GM21390 (cell line): ENCODE data around the gene ZBED1.
"Not testable (repeated sequence)": the region's sequence is repeated elsewhere in the genome, so short reads cannot be mapped to it uniquely, and the experiment has no call there.

Experiments used
- ATAC-seq: cut with Tn5 transposase; IDR thresholded peaks from one replicate; pipeline ENCODE4 v1.9.1; 2021; ENCODE audit not compliant: unreplicated experiment

Gene ZBED1

DNA sequence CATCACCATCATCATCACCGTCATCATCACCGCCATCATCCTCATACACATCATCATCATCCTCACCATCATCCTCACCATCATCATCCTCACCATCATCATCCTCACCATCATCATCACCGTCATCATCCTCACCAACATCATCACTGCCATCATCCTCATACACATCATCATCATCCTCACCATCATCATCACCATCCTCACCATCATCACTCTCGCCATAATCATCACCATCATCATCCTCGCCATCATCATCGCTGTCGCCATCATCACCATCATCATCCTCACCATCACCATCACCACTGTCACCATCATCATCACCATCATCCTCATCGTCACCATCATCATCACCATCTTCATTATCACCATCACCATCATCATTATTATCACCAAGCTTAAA is 19.8 kb upstream of the ZBED1 start:
- ATAC-seq = no peak

DNA sequence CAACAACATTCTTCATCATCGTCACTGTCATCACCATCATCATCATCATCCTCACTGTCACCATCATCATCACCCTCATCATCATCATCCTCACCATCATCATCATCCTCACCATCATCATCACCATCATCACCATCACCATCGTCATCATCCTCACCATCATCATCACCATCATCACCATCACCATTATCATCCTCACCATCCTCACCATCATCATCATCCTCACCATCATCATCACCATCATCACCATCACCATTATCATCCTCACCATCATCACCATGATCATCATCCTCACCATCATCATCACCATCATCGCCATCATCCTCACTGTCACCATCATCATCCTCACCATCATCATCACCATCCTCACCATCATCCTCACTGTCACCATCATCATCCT is 18.9 kb upstream of the ZBED1 start:
- not testable (repeated sequence) for ATAC-seq

DNA sequence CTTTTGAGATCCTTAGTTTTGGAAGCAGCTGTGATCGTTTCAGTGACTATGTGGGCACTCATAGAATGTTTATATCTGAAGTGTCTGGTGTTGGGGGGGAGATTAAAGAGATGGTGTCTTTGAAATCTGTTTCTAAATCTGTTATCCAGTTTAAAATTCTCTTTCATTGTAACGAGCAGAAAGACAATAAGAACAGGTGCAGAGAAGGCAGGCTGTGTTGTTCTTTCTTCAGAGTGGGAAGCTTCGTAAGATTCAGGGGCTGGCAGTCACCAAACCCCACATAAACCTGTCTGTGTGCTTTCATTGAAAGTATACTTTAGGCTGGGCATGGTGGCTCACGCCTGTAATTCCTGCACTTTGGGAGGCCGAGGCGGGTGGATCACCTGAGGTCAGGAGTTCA is 16.3 kb upstream of the ZBED1 start:
- peak; percentile 7 for ATAC-seq

DNA sequence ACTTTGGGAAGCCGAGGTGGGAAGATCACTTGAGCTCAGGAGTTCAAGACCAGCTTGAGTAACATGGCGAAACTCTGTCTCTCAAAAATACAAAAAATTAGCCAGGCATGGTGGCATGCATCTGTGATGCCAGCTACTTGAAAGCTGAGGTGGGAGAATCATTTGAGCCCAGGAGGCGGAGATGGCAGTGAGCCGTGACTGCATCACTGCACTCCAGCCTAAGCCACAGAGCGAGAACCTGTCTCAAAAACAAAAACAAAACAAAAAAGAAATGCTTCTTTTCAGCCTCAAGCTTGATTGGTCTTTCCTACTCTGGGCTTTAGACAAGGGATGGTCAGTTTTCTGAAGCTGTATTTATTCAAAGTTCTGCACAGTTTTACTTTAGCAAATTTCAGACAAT is 15.8 kb upstream of the ZBED1 start:
- ATAC-seq = peak; percentile 65

DNA sequence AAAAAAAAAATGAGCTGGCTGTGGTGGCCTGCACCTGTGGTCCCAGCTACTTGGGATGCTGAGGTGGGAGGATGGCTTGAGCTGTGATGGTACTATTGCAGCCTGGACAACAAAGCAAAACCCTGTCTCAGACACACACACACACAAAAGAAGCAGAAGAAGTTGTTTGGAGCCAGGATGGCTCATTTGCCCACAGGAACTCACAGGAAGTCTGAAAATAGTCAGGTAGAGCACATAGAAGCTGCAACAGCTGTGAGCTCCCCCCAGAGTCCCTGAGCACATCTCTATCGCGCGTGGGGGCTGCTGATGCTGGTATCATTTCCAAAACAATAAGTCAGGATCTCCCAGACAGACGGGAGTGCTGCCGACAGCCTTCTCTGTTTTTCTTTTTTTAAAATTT is 13.4 kb upstream of the ZBED1 start:
- no peak for ATAC-seq

DNA sequence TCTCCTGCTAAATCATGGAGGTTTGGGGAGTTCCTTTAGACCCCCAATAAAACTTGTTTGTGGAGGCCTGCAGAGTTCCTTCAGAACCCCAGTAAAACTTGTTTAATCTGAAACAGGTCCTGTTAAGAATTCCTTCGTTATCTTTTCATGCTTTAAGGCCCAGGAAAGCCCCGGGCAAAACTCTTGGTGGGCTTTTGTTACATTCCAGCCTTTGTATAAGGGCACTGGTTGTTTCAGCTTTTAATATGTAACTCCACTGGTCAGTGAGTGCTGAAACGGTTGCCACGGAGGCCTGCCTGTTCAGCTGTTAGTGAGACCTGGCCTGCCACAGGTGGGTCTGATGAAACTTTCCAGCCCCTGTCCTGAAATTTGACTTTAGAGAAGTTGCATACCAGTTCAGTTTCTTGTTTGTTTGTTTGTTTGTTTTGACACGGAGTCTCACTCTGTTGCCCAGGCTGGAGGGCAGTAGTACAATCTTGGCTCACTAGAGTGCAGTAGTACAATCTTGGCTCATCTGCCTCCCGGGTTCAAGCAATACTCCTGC is 12.4 kb upstream of the ZBED1 start:
- ATAC-seq = no peak

DNA sequence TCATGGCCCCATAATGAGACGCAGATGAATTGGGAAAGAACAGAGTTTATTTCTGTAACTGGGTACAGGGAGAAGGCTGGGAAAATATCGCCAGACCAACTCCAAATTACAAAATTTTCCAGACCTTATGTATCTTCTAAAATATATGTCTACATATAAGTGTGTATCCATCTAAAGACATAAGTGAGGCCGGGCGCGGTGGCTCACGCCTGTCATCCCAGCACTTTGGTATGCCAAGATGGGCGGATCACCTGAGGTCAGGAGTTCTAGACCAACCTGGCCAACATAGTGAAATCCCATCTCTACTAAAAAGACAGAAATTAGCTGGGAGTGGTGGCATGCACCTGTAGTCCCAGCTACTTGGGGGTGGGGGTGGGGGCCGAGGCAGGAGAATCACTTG is 11.7 kb upstream of the ZBED1 start:
- ATAC-seq = no peak

DNA sequence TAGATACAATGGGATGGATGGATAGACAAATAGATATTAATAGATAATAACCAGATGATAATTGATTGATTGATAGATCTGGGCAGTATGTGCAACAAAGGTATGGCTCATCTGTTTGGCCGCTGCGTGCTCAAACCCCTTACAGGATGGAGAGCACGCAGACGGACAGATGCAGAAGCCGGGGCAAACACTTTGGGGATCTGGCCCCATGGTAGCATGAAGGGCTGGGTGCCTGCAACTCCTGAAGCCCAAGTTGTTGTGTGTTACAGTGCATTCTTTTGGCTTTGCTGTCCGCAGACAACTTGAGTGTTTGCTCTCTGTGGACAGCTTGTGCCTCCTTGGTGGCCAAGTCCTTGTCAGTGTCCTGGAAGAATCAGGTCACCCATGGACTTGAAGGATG is 10.6 kb upstream of the ZBED1 start:
- ATAC-seq = no peak

DNA sequence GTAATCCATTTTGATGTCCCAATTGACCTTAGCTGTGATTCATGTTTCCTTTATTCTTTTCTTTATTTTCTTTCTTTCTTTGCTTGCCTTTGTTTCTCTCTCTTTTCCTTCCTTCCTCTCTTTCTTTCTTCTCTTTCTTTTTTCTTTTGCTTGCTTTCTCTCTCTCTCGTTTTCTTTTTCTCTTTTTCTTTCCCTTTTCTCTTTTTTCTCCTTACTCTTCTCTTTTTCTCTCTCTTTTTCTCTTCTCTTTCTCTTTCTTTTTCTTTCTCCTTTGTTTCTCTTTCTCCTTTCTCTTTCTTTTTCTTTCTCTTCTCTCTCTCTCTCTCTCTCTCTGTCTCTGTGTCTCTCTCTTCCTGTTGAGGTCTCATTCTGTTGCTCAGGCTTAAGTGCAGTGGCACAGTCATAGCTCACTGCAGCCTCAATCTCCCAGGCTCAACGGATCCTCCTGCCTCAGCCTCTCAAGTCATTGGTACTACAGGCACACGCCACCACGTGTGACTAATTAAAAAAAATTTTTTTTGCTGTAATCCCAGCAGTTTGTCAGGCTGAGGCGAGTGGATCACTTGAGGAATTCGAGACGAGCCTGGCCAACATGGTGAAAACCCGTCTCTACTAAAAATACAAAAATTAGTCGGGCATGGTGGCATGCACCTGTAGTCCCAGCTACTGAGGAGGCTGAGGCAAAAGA is 8.0 kb upstream of the ZBED1 start:
- ATAC-seq = no peak

DNA sequence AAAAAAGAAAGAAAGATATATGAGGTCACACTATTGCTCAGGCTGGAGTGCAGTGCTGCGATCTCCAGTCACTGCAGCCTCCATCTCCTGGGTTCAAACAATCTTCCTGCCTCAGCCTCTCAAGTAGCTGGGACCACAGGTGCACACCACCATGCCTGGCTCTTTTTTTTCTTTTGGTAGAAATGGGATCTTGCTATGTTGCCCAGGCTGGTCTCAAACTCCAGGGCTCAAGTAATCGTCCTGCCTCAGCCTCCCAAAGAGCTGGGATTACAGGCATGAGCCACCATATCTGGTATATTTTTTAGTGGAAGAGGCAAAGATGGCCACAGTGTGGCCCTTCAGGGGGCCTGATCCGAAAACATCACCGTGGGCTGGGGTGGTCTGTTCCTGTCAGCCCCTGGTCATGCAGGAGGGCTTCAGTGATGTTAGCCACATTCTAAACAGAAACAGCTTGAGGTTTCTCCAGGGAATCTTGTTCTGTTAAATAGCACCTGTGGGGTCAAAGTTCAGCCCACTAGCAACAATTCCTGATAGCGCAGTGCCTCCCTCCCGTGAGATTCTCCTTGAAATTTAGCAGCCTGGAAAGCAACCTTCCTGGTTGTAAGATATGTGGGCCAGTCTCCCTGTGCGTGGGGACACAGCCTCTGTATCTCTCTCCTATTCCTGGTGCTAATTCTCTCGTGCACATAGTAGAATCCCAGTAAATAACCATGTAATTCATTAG is 7.3 kb upstream of the ZBED1 start:
- ATAC-seq = no peak

DNA sequence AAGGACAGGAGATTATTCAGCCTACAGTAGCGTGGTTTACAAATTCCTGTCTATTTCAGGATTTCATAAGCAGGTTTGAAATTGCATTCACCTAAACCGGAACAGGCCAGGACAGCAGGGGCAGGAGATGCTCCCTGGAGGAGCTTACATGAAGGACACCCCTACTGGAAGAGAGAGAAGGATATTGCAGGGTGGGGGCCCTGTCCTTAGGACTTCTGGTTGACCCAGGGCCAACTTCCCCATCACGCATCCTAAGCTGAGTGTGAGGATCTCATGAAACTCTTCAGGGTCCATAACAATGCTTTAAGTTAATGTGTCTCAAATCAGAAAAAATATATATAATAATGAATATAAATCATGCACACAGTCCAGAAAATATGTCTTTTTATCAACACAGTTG is 6.4 kb upstream of the ZBED1 start:
- no peak for ATAC-seq

DNA sequence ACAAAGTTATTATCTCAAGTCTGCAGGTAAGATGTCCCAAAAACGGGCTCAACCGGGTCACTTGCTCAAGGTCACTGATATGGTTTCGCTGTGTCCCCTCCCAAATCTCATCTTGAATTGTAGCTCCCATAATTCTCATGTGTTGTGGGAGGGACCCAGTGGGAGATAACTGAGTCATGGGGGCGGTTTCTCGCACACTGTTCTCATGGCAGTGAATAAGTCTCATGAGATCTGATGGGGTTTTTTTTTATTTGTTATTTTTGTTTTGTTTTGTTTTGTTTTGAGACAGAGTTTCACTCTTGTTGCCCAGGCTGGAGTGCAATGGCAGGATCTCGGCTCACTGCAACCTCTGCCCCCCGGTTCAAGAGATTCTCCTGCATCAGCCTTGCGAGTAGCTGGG is 4.6 kb upstream of the ZBED1 start:
- ATAC-seq = not testable (repeated sequence)

DNA sequence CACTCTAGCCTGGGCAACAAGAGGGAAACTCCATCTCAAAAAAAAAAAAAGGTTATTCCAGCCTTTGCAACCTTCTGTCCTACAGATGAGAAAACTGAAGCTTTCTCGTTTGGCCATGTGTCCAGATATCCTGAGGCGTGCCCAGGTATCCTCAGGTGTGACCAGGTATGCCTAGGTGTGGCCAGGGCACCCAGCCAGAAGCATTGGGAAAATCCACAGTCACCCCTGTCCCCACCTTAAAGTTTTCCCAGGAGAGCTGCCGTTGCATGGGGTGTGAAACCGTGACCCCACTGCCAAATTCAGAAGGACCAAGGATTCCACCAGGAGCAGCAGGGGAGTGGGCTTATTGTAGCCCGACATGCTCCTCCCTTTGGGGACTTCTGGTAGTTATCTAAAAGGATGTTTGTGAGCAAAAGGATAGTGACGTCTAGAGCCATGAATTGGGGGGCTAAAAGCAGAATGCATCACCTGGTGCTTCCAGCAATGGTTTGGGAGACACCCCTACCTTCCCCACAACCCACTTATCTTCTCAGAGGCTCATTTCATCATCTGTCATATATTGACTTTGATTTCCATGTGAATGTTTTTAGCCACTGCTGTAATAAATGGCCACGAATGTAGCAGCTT is 4.0 kb upstream of the ZBED1 start:
- ATAC-seq = no peak

DNA sequence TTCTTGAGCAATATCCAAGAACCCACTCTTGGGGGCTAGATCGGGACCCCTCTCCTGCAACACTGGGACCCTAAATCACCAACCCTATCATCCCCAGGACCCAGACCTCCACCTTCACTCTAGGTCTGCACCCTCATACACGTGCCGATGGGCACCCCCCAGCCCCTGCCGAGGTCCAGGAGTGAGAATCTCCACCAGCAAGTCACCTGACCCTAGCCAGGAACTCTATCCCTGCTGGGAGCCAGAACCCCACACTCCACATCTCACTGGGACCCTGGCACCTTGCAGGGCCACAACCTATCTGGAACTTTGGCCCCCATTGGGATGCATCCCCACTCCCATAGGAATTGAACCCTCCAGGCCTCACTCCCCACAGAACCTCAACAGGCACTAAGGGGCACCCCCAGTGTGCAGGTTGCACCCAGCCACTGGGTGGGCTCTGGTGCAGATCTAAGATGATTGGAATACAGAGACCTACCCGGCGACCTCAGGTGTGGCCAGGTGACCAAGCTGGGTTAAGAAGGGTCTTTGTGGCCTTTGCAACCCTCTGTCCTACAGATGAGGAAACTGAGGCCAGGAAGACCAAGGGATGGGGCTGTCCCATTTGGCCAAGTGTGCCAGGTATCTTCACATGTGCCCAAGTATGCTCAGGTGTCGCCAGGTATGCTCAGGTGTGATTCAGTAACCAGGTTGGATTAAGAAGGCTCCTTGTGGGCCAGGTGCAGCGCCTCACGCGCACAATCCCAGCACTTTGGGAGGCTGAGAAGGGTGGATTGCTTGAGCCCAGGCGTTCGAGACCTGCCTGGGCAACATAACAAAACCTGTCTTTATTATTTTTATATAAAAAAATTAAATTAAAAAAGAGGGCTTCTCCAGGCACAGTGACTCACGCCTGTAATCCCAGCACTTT is 3.1 kb upstream of the ZBED1 start:
- no peak for ATAC-seq

DNA sequence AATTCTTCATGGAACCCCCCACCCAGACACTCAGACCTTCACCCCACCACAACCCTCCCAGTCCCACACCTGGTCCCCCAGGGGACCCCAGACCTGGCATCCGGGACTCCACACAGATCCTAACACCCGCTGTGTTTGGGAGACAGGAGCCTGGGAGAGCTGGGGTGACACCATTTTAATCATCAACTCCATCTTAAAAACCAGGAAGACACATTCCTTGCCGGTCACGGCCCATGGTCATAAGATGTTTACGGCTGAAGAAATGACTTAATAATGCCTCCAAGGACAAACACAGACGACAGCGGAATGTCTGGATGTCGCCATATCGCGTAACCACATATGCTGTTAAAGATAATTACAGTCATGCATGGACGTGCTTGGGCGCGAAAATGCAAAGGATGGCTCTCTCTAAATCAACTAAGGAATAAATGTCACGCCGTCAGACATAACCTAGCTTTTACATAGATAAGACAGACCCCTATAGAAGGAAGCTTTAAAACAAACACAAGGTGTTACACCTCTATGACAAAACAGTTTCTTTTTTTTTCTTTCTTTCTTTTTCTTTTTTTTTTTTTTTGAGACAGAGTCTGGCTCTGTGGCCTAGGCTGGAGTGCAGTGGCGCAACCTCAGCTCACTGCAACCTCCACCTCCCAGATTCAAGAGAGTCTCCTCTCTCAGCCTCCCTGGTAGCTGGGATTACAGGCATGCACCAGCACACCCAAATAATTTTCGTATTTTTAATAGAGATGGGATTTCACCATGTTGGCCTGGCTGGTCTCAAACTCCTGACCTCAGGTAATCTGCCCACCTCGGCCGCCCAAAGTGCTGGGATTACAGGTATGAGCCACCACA is 2.1 kb upstream of the ZBED1 start:
- no peak for ATAC-seq

DNA sequence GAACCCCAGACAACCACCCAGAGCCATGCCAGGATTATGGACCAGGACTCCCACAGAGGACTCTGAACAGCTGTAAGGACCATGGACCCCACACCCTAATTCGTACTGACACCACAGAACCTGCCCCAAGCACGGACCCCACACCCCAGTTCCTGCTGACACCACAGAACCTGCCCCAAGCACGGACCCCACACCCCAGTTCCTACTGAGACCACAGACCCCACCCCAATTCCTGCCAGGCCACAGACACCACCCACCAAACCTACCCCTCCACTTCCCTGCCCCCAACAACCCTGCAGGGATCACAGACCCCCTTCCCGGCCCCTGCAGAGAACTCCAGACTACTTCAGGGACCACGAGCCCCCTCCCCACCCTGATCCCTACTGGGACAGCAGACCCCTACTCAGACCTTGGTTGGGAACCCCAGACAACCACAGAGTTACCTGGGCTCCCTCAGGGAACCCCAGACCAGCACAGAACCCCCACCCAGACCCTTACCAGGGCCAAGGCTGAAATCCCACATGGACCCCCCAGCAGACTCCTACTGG is 1.4 kb upstream of the ZBED1 start:
- no peak for ATAC-seq

DNA sequence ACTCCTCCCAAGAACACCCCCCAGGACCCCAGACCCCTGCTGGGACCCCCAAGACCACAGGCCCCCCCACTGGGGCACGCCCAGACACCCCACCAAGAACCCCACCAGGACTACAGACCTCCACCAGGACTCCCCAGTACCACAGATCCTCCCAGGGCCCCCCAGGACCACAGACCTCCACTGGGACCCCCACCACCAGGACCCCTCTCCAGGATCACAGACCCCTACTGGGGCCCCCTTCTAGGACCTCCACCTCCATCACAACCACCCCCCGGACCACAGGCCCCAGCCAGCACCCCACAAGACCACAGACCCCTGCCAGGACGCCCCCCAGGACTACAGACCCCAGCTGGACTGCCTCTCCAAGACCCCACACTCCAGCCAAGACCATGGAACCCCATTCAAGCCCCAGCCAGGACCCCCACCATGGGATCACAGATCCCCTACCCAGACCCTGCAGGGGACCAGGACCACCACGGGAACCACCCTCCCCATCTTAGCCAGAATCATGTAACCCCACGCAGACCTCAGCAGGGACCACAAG is 855 bp upstream of the ZBED1 start:
- ATAC-seq = no peak

DNA sequence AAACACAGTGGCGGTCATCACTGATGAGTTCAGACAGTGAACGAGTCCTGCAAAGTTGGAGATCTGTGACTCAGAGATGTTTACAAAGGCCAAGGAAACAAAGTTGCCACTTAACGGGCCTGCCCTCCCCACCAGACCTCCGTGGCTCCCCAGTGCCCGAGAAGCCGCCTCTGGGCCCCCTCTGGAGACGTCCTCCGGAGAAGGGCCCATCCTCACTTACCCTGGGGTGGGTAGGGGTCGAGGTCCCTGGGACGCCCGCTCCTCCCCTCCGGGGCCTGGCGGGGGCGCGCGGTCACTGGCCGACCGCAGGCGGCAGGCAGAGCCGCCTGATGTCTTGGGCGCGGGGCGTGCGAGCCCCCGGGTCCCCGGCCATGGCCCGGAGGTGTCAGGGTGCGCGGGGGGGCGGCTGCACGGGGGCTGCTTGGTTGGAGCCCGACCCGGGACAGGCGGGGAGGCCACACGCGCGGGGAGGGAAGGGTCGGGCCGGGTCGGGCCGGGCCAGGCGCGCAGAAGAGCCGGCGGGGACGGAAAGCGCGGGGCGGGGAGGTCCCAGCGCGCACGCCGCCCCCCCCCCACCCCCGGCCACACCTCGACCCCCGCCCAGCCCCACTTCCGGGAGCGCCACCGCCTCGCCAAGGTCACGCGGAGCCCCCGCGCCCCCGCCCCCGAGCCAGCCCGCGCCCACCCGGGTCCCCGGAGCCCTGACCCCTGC is 529 bp downstream of the ZBED1 start:
- peak; percentile 47 for ATAC-seq

DNA sequence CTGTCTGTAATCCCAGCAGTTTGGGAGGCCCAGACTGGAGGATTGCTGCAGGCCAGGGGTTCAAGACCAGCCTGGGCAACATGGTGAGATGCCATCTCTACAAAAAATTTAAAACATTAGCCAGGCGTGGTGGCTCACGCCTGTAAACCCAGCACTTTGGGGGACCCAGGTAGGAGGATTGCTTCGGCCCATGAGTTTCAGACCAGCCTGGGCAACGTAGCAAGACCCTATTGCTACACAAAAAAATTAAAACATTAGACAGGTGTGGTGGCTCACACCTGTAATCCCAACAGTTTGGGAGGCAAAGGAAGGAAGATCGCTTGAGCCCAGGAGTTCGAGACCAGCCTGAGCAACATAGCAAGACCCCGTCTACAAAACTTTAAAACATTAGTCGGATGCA is 1.3 kb downstream of the ZBED1 start:
- ATAC-seq = no peak
